Activated gamma-delta T cell (primary cell): Measurements from ENCODE around the gene ACADM.
"Not testable (repeated sequence)": the region's sequence is repeated elsewhere in the genome, so short reads cannot be mapped to it uniquely, and the experiment has no call there.

Experiments
- DNase-seq: peaks from one replicate; lab custom pipeline; 2025; lab: John Stamatoyannopoulos, UW

ACADM gene

GRCh38 chr1:75736016-75736415 lies 11.5 kb downstream of the ACADM start:
- no peak for DNase-seq

DNA sequence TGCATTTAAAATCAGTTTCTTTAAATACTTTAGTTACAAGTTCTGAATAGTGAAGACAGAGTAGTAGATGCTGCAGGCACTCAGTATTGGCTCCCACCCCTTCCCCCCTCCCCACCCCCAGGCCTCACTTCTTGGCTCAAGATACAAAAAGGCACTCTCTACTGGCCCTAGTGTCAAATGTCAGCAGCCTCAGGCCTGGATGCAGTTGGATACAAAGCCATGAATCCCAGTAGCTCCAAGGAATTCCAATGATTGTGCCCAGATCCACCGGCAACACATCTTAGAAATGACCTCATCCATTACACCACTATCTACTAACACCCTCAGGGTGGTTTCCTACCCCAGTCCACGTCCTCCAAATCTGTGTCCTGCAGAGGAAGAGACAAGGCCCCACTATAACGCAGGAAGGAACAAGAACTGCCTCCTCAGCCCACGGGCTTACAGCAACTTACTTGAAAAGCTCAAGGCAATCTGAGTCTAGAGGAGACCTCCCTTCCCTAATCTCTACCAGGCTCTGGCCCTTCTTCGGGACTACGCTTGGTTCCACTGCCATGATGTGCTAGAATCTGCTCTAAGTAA lies 17.6 kb downstream of the ACADM start:
- no peak for DNase-seq

DNA sequence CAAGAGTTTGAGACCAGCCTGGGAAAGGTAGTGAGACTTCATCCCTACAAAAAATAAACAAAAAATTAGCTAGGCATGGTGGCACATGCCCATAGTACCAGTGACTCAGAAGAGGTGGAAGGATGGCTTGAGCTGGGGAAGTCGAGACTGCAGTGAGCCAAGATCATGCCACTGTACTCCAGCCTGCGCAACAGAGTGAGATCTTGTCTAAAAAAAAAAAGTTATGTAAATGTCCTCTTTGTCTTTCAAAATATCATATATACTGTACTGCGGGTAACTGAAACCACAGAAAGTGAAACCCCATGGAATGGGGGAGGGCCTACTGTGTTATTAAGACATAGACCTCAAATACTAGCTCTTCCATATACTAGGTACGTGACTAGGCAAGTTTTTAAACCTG lies 20.8 kb downstream of the ACADM start:
- DNase-seq, result no peak

GRCh38 chr1:75757210-75757609 lies 32.7 kb downstream of the ACADM start:
- not testable (repeated sequence) for DNase-seq

DNA sequence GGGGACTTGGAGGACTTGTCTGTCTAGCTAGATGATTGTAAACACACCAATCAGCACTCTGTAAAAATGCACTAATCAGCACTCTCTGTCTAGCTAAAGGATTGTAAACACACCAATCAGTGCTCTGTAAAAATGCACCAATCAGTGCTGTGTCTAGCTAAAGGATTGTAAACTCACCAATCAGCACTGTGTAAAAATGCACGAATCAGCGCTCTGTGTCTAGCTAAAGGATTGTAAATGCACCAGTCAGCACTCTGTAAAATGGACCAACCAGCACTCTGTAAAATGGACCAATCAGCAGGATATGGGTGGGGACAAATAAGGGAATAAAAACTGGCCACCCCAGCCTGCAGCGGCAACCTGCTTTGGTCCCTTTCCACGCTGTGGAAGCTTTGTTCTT lies 34.0 kb downstream of the ACADM start:
- not testable (repeated sequence) for DNase-seq

DNA sequence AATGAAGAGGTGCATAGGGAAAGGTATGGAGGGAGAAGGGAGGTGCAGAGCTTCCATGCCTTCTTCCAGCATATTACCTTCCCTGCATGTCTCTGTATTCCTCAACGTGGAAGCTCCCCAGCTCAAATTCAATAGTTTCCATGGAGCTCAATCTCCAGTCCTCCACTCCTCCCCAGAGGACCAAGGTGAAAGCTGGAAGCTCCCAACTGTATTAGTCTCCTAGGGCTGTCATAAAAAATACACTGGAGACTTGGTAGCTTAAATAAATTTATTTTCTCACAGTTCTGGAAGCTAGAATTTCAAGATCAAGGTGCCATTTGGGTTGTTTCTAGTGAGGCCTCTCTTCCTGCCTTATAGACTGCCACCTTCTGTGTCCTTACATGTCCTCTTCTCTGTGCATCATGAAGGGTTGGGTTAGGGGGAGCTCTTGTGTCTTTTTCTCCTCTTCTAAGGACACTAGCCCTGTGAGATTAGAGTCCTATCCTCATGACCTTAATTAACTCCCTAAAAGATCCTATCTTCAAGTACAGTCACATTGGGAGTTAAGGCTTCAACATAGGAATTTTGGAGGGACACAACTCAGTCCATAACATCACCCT lies 39.6 kb downstream of the ACADM start:
- no peak for DNase-seq

- DNase-seq, result no peak
Measured at GRCh38 chr1:75765697-75766355, 41.3 kb downstream of the ACADM start.

DNA sequence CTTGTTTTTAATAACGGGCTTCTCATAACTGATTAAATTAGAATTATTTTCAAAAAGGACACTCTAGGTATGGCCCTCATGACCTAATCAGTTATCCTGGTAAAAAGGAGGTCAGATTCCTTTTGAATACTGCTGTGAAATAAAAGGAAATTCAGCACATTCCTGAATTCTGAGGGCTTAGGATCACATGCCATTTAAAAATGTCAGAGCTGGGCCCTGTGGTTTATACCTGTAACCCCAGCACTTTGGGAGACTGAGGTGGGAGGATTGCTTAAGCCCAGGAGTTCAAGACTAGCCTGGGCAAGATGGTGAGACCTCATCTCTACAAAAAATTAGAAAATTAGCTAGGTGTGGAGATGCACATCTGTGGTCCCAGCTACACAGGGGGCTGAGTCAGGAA lies 43.5 kb downstream of the ACADM start:
- no peak for DNase-seq

GRCh38 chr1:75770761-75771160 lies 46.3 kb downstream of the ACADM start:
- DNase-seq, result no peak

GRCh38 chr1:75771978-75772377 lies 47.5 kb downstream of the ACADM start:
- DNase-seq, result no peak

GRCh38 chr1:75777812-75778211 lies 53.3 kb downstream of the ACADM start:
- not testable (repeated sequence) for DNase-seq

DNA sequence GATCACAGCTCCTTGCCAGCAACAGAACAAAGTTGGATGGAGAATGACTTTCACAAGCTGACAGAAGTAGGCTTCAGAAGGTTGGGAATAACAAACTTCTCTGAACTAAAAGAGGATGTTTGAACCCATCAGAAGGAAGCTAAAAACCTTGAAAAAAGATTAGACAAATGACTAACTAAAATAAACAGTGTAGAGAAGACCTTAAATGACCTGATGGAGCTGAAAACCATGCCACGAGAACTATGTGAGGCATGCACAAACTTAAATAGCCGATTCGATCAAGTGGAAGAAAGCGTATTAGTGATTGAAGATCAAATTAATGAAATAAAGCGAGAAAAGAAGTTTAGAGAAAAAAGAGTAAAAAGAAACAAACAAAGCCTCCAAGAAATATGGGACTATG lies 54.2 kb downstream of the ACADM start:
- DNase-seq, result not testable (repeated sequence)

DNA sequence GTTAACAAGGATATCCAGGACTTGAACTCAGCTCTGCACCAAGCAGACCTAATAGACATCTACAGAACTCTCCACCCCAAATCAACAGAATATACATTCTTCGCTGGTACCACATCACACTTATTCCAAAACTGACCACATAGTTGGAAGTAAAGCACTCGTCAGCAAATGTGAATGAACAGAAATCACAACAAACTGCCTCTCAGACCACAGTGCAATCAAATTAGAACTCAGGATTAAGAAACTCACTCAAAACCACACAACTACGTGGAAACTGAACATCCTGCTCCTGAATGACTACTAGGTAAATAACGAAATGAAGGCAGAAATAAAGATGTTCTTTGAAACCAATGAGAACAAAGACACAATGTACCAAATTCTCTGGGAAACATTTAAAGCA lies 55.7 kb downstream of the ACADM start:
- not testable (repeated sequence) for DNase-seq

GRCh38 chr1:75783920-75784319 lies 59.4 kb downstream of the ACADM start:
- not testable (repeated sequence) for DNase-seq

GRCh38 chr1:75785320-75785982 lies 60.9 kb downstream of the ACADM start:
- DNase-seq, result no peak

DNA sequence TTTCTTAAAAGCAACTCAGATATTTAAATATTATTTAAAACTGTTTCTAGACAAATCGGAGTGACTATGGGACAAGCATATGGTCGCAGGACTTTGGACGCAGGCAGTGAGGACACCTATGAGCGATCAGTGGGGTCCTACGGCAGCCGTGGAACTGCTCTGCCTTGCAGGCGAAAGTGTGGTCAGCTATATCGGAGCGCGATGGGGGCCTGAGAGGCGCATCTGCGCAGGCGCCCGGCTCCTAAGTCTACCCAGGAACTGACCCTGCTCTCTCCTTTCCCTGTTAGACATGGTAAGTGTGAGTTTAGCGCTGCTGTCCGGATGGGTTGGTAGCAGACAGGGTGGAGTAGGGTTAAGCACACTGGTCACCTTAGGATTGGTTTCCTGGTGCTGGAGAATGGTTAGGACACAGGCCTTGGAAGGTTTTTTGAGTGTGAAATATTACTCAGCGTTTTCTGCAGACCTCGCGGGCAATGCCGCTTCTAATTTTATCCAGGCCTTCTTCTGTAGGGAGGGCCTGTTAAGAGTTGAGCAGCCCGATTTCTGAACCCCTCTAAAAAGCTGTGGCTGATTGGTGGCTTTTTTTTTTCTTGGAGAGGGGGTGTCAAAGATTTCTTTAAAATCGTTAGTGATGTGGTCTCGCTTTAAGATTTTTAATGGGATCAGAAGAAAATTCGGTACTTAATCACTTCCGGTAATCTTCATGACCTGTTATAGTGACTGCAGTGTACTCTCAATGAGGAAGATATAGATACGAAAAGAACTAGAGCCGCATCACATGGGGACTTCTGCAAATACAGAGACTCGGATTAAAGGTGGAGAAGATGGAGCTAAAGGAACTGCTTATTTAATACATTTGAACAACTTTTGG lies 61.7 kb downstream of the ACADM start, which contains the start of gene RABGGTB:
Gene RABGGTB, plus strand, starts transcription at position 274 of the 871 bp plus-strand sequence. Its CDS starts 16 bp downstream, at position 290.
- DNase-seq, result peak; percentile 78

- DNase-seq, result no peak
Measured at GRCh38 chr1:75786901-75787493, 62.5 kb downstream of the ACADM start.

GRCh38 chr1:75787524-75787923 lies 63.0 kb downstream of the ACADM start:
- DNase-seq, result no peak

DNA sequence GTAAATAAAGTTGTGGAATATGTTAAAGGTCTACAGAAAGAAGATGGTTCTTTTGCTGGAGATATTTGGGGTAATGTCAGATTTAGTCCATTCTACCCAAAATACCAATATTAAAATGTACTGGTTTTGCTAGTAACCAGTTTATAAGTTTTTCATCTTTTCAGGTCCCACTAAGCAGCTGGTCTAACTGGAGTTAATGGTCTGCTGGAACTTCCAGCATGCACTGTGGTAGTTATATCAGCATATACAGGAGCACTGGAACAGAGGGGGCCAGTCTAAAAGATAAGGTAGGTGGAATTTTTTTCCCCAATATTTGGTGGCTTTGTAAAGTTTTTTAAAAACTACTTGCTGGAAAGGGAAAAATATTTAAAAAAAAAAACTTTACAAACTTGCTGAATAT lies 65.5 kb downstream of the ACADM start:
- DNase-seq, result no peak

DNA sequence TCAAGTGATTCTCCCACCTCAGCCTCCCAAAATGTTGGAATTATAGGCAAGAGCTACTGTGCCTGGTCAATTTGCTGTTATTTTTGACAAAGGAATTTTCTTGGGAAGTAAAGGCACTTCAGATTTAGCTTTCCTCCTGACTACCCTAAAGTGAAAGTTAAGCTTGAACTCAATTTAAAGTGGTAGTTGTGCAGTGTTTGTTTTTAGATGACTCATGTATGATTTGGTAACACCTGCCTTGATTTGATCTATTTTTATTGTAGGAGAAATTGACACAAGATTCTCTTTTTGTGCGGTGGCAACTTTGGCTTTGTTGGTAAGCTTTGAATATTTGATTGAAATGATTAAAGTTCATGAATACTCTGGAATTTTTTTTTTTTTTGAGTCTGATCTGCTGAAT lies 66.5 kb downstream of the ACADM start:
- DNase-seq, result no peak

DNA sequence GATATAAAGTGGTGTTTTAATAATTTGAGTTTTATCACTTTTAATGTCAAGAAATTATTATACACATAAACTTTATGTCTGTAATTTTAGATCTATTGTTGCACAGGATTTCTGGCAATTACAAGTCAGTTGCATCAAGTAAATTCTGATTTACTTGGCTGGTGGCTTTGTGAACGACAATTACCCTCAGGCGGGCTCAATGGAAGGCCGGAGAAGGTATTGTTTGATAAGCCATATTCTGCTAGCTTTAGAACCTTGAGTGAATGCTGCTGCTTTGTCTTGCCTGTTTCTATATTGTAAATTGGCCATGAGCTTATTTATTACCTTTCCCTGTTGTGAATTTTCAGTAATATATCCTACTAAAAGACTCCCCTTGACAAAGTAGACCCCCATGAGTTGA lies 67.6 kb downstream of the ACADM start:
- no peak for DNase-seq
